Raji (cell line): ENCODE data around the gene NXNL1.
A peak's percentile ranks its signal among the peaks of the same experiment; 100 is the strongest.

Source experiments
- POLR2A ChIP-seq: IDR thresholded peaks from 2 replicates; pipeline ENCODE4 v1.6.1; 2011; ENCODE audit warnings: low read depth, low read length, control low read depth; ENCODE audit not compliant: insufficient read depth

Gene NXNL1

GRCh38 chr19:17447704-17448130 is 13.0 kb downstream of the NXNL1 start:
- no peak for TF ChIP-seq POLR2A

DNA sequence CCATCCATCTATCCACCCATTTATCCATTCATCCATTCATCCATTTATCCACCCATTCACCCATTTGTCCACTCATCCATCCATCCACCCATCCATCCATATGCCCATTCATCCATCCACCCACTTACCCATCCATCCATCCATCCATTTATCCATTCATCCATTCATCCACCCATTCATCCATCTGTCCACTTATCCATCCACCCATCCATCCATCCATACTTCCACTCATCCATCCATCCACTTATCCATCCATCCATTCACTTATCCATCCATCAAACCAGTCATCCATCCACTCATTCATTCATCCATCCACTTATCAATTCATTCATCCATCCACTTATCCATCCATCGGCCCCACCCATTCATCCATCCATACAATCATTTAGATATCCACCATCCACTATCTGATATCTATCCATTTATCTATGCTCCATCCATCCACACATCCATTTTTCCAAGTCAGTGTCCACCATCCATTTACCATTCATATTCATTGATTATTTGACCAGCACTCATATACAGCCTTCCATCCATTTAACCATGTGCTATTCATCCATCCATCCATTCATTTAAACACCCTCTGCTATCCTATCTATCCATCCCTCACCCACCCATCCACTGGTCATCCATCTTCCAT is 15.1 kb downstream of the NXNL1 start:
- TF ChIP-seq POLR2A: no peak

- no peak for TF ChIP-seq POLR2A
Measured at GRCh38 chr19:17441241-17442021, 19.3 kb downstream of the NXNL1 start.

GRCh38 chr19:17436874-17437267 is 23.9 kb downstream of the NXNL1 start:
- no peak for TF ChIP-seq POLR2A

DNA sequence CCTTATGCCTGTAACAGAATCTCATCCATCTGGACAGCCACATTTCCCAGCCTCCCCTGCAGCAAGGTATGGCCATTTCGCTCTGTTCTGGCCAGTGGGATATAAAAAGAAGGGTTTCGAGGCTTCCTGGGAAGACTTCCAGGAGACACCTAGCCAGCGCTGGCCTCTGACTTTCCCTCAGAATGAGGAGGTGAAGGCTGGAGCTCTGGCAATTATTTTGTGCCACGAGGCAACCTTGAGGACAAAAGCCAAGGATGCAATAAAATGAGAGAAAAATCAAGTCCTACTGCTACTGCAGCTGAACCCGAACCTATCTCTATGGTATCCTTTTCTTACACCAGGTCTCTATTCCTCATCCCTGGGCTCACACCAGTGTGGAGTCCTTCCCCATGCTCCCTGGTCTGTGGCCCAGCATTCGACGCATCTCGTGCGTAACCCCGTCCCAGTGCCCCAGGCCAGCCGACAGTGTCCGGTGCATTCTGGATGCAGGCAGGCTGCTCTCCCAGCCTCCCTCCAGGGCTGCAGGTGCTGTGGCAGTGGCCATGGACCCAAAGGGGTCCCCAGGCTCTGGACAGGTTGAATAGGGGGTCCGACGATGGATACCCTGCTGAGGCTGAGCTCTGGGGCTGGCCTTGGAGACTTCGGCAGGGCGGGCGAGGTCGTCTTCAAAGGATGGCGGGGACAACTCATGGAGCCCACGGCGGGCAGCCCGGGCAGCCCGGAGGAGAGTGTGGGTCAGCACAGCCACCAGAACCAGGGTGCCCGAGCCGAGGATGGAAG is 24.4 kb downstream of the NXNL1 start:
- TF ChIP-seq POLR2A: no peak

GRCh38 chr19:17435218-17435617 is 25.5 kb downstream of the NXNL1 start:
- no peak for TF ChIP-seq POLR2A

GRCh38 chr19:17431417-17431816 is 29.3 kb downstream of the NXNL1 start:
- no peak for TF ChIP-seq POLR2A

GRCh38 chr19:17429641-17430113 is 31.0 kb downstream of the NXNL1 start:
- no peak for TF ChIP-seq POLR2A

- TF ChIP-seq POLR2A: no peak
Measured at GRCh38 chr19:17424743-17425365, 35.9 kb downstream of the NXNL1 start.

GRCh38 chr19:17423429-17424208 is 37.1 kb downstream of the NXNL1 start:
- no peak for TF ChIP-seq POLR2A

GRCh38 chr19:17421942-17422341 is 38.8 kb downstream of the NXNL1 start:
- no peak for TF ChIP-seq POLR2A

DNA sequence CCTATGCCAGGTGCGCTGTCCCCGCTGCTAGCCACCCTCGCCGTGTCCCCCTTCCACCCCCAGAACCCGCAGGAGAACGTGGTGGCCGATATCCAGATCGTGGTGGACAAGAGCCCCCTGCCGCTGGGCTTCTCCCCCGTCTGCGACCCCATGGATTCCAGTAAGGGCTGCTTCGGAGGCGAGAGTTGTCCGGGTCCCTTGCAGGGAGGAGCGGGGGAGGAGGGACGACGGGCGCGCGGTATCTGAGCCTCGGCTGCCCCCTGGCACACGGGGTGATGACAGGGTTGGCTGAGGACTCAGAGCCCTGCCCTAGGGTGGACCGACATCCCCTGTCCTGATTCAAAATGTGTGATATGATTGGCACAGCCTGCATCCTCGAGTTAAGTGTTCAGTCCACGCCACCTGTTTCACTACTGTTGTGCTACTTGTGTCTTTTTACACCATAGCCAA is 40.2 kb downstream of the NXNL1 start:
- no peak for TF ChIP-seq POLR2A

GRCh38 chr19:17419621-17420474 is 40.9 kb downstream of the NXNL1 start, which contains the start of gene MVB12A:
TSS of gene MVB12A (plus strand) at chr19:17420047. CDS start at chr19:17420136, 89 bp downstream.
- TF ChIP-seq POLR2A: peak; percentile 66
